HepG2 (cell line): ENCODE results near the gene DTYMK. TPM values are rescaled to one million over a fixed set of nuclear protein-coding genes. Genes with fewer than 3 reads are reported as not detected.

Experiments used
- BRD4 ChIP-seq: sonication (generic); formaldehyde crosslinking; IDR thresholded peaks from 2 replicates; pipeline ENCODE4 v1.4.0; 2020; ENCODE audit warnings: missing genetic modification reagents
- HDAC1 ChIP-seq: sonication (generic); formaldehyde crosslinking; IDR thresholded peaks from 2 replicates; pipeline ENCODE4 v1.5.1; 2020; ENCODE audit warnings: mild to moderate bottlenecking, missing genetic modification reagents
- SMARCC2 ChIP-seq: fragments of 450-650 bp; IDR thresholded peaks from 2 replicates; pipeline ENCODE4 v1.6.1; 2017; ENCODE audit warnings: antibody characterized with exemption, mild to moderate bottlenecking
- SNAPC4 ChIP-seq: sonication (generic); formaldehyde crosslinking; IDR thresholded peaks from 2 replicates; pipeline ENCODE4 v1.4.0; 2020; ENCODE audit warnings: mild to moderate bottlenecking, missing genetic modification reagents
- TRIM24 ChIP-seq: sonication (generic); formaldehyde crosslinking; IDR thresholded peaks from 2 replicates; pipeline ENCODE4 v1.8.0; 2022; ENCODE audit warnings: mild to moderate bottlenecking, missing genetic modification reagents
- ZFY ChIP-seq: sonication (generic); formaldehyde crosslinking; IDR thresholded peaks from 2 replicates; pipeline ENCODE4 v1.4.0; 2020; ENCODE audit warnings: missing genetic modification reagents
- ZMAT3 ChIP-seq: sonication (generic); formaldehyde crosslinking; conservative IDR thresholded peaks from 2 replicates; pipeline ENCODE4 v1.7.0; 2021; ENCODE audit warnings: missing genetic modification reagents
- ZNF230 ChIP-seq: sonication (generic); formaldehyde crosslinking; IDR thresholded peaks from 2 replicates; pipeline ENCODE4 v1.4.0; 2020; ENCODE audit warnings: mild to moderate bottlenecking, missing genetic modification reagents
- ZSCAN25 ChIP-seq: sonication (generic); formaldehyde crosslinking; IDR thresholded peaks from 2 replicates; pipeline ENCODE4 v1.8.0; 2022; ENCODE audit warnings: mild to moderate bottlenecking, missing genetic modification reagents
- polyA plus RNA-seq, 8 experiments: library from polyadenylated mRNA; depleted of rRNA in 3 of 8; stranded (reverse) in 7 of 8; unstranded in 1 of 8; fragments of >200 nt; fragmentation: Illumina TruSeq in 4 of 8; extraction: Trizol in 4 of 8; gene quantifications; 2 replicates each; pipeline versions ENCODE4 v1.2.1 to v1.2.3, GENCODE V29; 2011 to 2016; ENCODE audit warnings: low read depth in 4 of 8, missing spikeins in 1 of 8, mixed read lengths in 1 of 8; ENCODE audit not compliant: insufficient read depth in 1 of 8
- total RNA-seq, 5 experiments: library from RNA; depleted of rRNA; stranded (reverse); fragments of >200 nt; fragmentation: Illumina TruSeq; extraction: Trizol; gene quantifications; 2 replicates each; pipeline ENCODE4 v1.2.3, GENCODE V29; 2016; ENCODE audit warnings: low read depth in 1 of 5
- TF ChIP-seq, protein P1 (sequence below): sonication (generic); formaldehyde crosslinking; IDR thresholded peaks from 2 replicates; pipeline ENCODE4 v1.5.0; 2020; ENCODE audit warnings: mild to moderate bottlenecking, missing genetic modification reagents, moderate library complexity
- TF ChIP-seq, protein P2 (sequence below): sonication (generic); formaldehyde crosslinking; IDR thresholded peaks from 2 replicates; pipeline ENCODE4 v1.4.0; 2020; ENCODE audit warnings: missing genetic modification reagents, borderline replicate concordance

Gene DTYMK
- total and polyA plus RNA-seq, 2 of the 13 experiments (the other 11 are each of a cell fraction or from before 2014, with no cell fraction given): 57.5 to 134 TPM

- TF ChIP-seq SNAPC4 (CRISPR knock-in tag) (peak; percentile 38; the same call in 1 of the 2 replicates), SMARCC2 (no peak), ZMAT3 (CRISPR knock-in tag) (peak; percentile 90), TRIM24 (CRISPR knock-in tag) (peak; percentile 45; the same call in 1 of the 2 replicates), ZSCAN25 (peak; percentile 96), ZNF230 (CRISPR knock-in tag) (0 out of 2 replicates have a peak, but pooled peaks have one; percentile 48), BRD4 (peak; percentile 22; the same call in 1 of the 2 replicates), HDAC1 (peak; percentile 93), ZFY (CRISPR knock-in tag) (peak; percentile 41; the same call in 1 of the 2 replicates)
- TF ChIP-seq, protein P1, sequence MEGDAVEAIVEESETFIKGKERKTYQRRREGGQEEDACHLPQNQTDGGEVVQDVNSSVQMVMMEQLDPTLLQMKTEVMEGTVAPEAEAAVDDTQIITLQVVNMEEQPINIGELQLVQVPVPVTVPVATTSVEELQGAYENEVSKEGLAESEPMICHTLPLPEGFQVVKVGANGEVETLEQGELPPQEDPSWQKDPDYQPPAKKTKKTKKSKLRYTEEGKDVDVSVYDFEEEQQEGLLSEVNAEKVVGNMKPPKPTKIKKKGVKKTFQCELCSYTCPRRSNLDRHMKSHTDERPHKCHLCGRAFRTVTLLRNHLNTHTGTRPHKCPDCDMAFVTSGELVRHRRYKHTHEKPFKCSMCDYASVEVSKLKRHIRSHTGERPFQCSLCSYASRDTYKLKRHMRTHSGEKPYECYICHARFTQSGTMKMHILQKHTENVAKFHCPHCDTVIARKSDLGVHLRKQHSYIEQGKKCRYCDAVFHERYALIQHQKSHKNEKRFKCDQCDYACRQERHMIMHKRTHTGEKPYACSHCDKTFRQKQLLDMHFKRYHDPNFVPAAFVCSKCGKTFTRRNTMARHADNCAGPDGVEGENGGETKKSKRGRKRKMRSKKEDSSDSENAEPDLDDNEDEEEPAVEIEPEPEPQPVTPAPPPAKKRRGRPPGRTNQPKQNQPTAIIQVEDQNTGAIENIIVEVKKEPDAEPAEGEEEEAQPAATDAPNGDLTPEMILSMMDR (CRISPR knock-in tag): peak; percentile 78
- TF ChIP-seq, protein P2, sequence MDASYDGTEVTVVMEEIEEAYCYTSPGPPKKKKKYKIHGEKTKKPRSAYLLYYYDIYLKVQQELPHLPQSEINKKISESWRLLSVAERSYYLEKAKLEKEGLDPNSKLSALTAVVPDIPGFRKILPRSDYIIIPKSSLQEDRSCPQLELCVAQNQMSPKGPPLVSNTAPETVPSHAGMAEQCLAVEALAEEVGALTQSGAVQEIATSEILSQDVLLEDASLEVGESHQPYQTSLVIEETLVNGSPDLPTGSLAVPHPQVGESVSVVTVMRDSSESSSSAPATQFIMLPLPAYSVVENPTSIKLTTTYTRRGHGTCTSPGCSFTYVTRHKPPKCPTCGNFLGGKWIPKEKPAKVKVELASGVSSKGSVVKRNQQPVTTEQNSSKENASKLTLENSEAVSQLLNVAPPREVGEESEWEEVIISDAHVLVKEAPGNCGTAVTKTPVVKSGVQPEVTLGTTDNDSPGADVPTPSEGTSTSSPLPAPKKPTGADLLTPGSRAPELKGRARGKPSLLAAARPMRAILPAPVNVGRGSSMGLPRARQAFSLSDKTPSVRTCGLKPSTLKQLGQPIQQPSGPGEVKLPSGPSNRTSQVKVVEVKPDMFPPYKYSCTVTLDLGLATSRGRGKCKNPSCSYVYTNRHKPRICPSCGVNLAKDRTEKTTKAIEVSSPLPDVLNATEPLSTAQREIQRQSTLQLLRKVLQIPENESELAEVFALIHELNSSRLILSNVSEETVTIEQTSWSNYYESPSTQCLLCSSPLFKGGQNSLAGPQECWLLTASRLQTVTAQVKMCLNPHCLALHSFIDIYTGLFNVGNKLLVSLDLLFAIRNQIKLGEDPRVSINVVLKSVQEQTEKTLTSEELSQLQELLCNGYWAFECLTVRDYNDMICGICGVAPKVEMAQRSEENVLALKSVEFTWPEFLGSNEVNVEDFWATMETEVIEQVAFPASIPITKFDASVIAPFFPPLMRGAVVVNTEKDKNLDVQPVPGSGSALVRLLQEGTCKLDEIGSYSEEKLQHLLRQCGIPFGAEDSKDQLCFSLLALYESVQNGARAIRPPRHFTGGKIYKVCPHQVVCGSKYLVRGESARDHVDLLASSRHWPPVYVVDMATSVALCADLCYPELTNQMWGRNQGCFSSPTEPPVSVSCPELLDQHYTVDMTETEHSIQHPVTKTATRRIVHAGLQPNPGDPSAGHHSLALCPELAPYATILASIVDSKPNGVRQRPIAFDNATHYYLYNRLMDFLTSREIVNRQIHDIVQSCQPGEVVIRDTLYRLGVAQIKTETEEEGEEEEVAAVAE (CRISPR knock-in tag): peak; percentile 92
Measured at GRCh38 chr2:241645056-241645914, 41.3 kb downstream of the DTYMK start (continued).
